VCaP (cell line): ENCODE measurements around the gene NAPSA.

Experiments
- H3K27ac ChIP-seq: fragments of 450-650 bp; 2 replicates; pipeline ENCODE4 v1.5.1; 2017
- CTCF ChIP-seq: fragments of 450-650 bp; conservative IDR thresholded peaks from 2 replicates; pipeline ENCODE4 v1.5.1; 2017; ENCODE audit warnings: mild to moderate bottlenecking, moderate library complexity

Gene NAPSA

GRCh38 chr19:50329146-50329925, 36.1 kb downstream of the NAPSA start, which contains the start of gene KCNC3:
Gene KCNC3, minus strand, starts transcription at chr19:50329377. Its CDS starts 295 bp downstream, at chr19:50329082.
- no peak; the same call in 1 of the 2 replicates for TF ChIP-seq CTCF
- no peak within 1 kb of the TSS; the same call in 1 of the 2 replicates for H3K27ac ChIP-seq

GRCh38 chr19:50328873-50329145, 36.6 kb downstream of the NAPSA start:
- peak; percentile 35 for TF ChIP-seq CTCF

GRCh38 chr19:50328224-50328872, 37.1 kb downstream of the NAPSA start:
- H3K27ac ChIP-seq = no peak overlapping the region; the same call in 1 of the 2 replicates
- no peak for TF ChIP-seq CTCF

More at GRCh38 chr19:50328873-50329145, 36.6 kb downstream of the NAPSA start:
- no peak overlapping the region; the same call in 1 of the 2 replicates for H3K27ac ChIP-seq

- TF ChIP-seq CTCF = no peak
These were observed 37.8 kb downstream of the NAPSA start for GRCh38 chr19:50327461-50328223.

GRCh38 chr19:50327013-50327412, 38.4 kb downstream of the NAPSA start:
- TF ChIP-seq CTCF = no peak
- no peak overlapping the region for H3K27ac ChIP-seq

More at GRCh38 chr19:50327461-50328223, 37.8 kb downstream of the NAPSA start:
- H3K27ac ChIP-seq = no peak overlapping the region

GRCh38 chr19:50326101-50326664, 39.3 kb downstream of the NAPSA start:
- TF ChIP-seq CTCF = no peak
- peak overlapping the region; percentile 74; the same call in 1 of the 2 replicates for H3K27ac ChIP-seq
